H1 (cell line): ENCODE results near the gene DTD1. TPM values are rescaled to one million over a fixed set of nuclear protein-coding genes. Genes with fewer than 3 reads are reported as not detected.

Source experiments
- CTCF ChIA-PET: fragments of 300-600 bp; sonication (Branson Sonifier 250); formaldehyde crosslinking; loops from one replicate; lab custom pipeline; 2021; ENCODE audit not compliant: partially characterized antibody; lab: Charles Lee
- POLR2A ChIA-PET: fragments of 300-600 bp; sonication (Branson Sonifier 250); formaldehyde crosslinking; loops from one replicate; lab custom pipeline; 2021; ENCODE audit warnings: inconsistent platforms; ENCODE audit not compliant: partially characterized antibody; lab: Charles Lee
- DNase-seq, 2 experiments: peaks; one replicate each; pipeline versions ENCODE4 v3.0.0 to v3.0.0-alpha.2; 2010 to 2022; ENCODE audit warnings: low spot score in 2 of 2, low read depth in 1 of 2, mixed read lengths in 1 of 2
- FAIRE-seq: peaks from 2 replicates; lab custom pipeline; 2011; peaks lifted over from hg19 to GRCh38; lab: Jason Lieb, UNC
- H2AFZ ChIP-seq: 2 replicates; pipeline ENCODE4 v1.8.1; 2012; ENCODE audit warnings: low read length, inconsistent platforms
- H2AK5ac ChIP-seq: 2 replicates; pipeline ENCODE4 v1.6.1; 2013; ENCODE audit warnings: low read depth, low read length
- H2BK120ac ChIP-seq: replicated peaks from 2 replicates; pipeline ENCODE3; 2013; ENCODE audit warnings: low read depth, low read length, inconsistent platforms
- H2BK12ac ChIP-seq: 2 replicates; pipeline ENCODE4 v1.6.1; 2013; ENCODE audit warnings: low read depth, low read length
- H2BK15ac ChIP-seq: 2 replicates; pipeline ENCODE4 v1.6.1; 2013; ENCODE audit warnings: low read length
- H2BK20ac ChIP-seq: 2 replicates; pipeline ENCODE4 v1.6.1; 2013; ENCODE audit warnings: low read length
- H2BK5ac ChIP-seq: 2 replicates; pipeline ENCODE4 v1.6.1; 2013; ENCODE audit warnings: low read depth, low read length
- H3K14ac ChIP-seq: 2 replicates; pipeline ENCODE4 v1.6.1; 2013; ENCODE audit warnings: inconsistent platforms; ENCODE audit not compliant: insufficient read length
- H3K18ac ChIP-seq: 2 replicates; pipeline ENCODE4 v1.6.1; 2013; ENCODE audit warnings: low read length; ENCODE audit errors: extremely low read depth
- H3K23ac ChIP-seq: 2 replicates; pipeline ENCODE4 v1.6.1; 2013; ENCODE audit warnings: inconsistent platforms; ENCODE audit not compliant: insufficient read length
- H3K23me2 ChIP-seq: 2 replicates; pipeline ENCODE4 v1.6.1; 2013; ENCODE audit warnings: low read depth, low read length
- H3K27ac ChIP-seq: 2 replicates; pipeline ENCODE4 v1.6.1; 2011; ENCODE audit warnings: low read depth, low read length, inconsistent platforms
- H3K27me3 ChIP-seq, 4 experiments: replicated peaks in 1 of 4; 1 replicate in 1 of 4; 2 replicates in 3 of 4; pipeline versions ENCODE4 v1.6.1 to v1.8.1; 2011 to 2013; ENCODE audit warnings: low read length in 3 of 4, mild to moderate bottlenecking in 3 of 4, inconsistent platforms in 2 of 4, mixed read lengths in 2 of 4, moderate library complexity in 1 of 4; ENCODE audit not compliant: control insufficient read depth in 3 of 4, insufficient read depth in 3 of 4; ENCODE audit errors: extremely low read depth in 1 of 4
- H3K36me3 ChIP-seq, 4 experiments: 2 replicates each; pipeline versions ENCODE4 v1.6.1 to v1.8.1; 2011 to 2013; ENCODE audit warnings: mild to moderate bottlenecking in 4 of 4, low read length in 3 of 4, moderate library complexity in 2 of 4, control low read depth in 1 of 4, inconsistent platforms in 1 of 4; ENCODE audit not compliant: insufficient read depth in 4 of 4, control insufficient read depth in 2 of 4
- H3K4ac ChIP-seq: replicated peaks from 2 replicates; pipeline ENCODE3; 2013; ENCODE audit warnings: low read length, low read depth, mixed read lengths, inconsistent platforms; ENCODE audit not compliant: insufficient read length
- H3K4me1 ChIP-seq, 4 experiments: replicated peaks in 1 of 4; 1 replicate in 1 of 4; 2 replicates in 3 of 4; pipeline versions ENCODE4 v1.6.1 to v1.8.1; 2011 to 2013; ENCODE audit warnings: low read length in 3 of 4, inconsistent platforms in 2 of 4, mixed read lengths in 1 of 4; ENCODE audit not compliant: insufficient read depth in 4 of 4, control insufficient read depth in 3 of 4
- H3K4me2 ChIP-seq, 2 experiments: 2 replicates each; pipeline versions ENCODE4 v1.6.1 to v1.8.1; 2011 to 2013; ENCODE audit warnings: low read depth in 2 of 2, low read length in 2 of 2, control low read depth in 1 of 2, inconsistent platforms in 1 of 2, mild to moderate bottlenecking in 1 of 2; ENCODE audit not compliant: insufficient read depth in 1 of 2
- H3K4me3 ChIP-seq, 4 experiments: fragments of 200-600, 300-600 bp in 1 of 4; sonication (generic), shearing (Covaris generic), sonication (Bioruptor Twin) in 1 of 4; 2 replicates each; pipeline versions ENCODE4 v1.5.1 to v1.8.1; 2011 to 2016; ENCODE audit warnings: low read length in 4 of 4, low read depth in 3 of 4, control low read depth in 2 of 4, inconsistent platforms in 2 of 4, mild to moderate bottlenecking in 2 of 4, mixed read lengths in 1 of 4, moderate library complexity in 1 of 4; ENCODE audit not compliant: insufficient read depth in 2 of 4; ENCODE audit errors: extremely low read depth in 1 of 4
- H3K56ac ChIP-seq: replicated peaks from 2 replicates; pipeline ENCODE3; 2013; ENCODE audit warnings: low read depth, mild to moderate bottlenecking, mixed read lengths, low read length, inconsistent platforms; ENCODE audit not compliant: insufficient read length
- H3K79me1 ChIP-seq: 2 replicates; pipeline ENCODE4 v1.6.1; 2013; ENCODE audit warnings: low read depth, low read length, control low read depth
- H3K79me2 ChIP-seq, 2 experiments: 2 replicates each; pipeline versions ENCODE4 v1.6.1 to v1.8.1; 2012 to 2013; ENCODE audit warnings: low read length in 2 of 2, mild to moderate bottlenecking in 2 of 2, inconsistent platforms in 1 of 2; ENCODE audit not compliant: insufficient read depth in 2 of 2, control insufficient read depth in 1 of 2
- H3K9ac ChIP-seq, 4 experiments: replicated peaks in 1 of 4; 1 replicate in 1 of 4; 2 replicates in 3 of 4; pipeline versions ENCODE4 v1.6.1 to v1.8.1; 2011 to 2013; ENCODE audit warnings: low read depth in 3 of 4, low read length in 3 of 4, control low read depth in 2 of 4, mild to moderate bottlenecking in 2 of 4, moderate library complexity in 2 of 4, inconsistent platforms in 1 of 4; ENCODE audit errors: extremely low read depth in 1 of 4
- H3K9me3 ChIP-seq, 2 experiments: 2 replicates each; pipeline versions ENCODE4 v1.6.1 to v1.8.1; 2012 to 2013; ENCODE audit warnings: mild to moderate bottlenecking in 2 of 2, moderate library complexity in 2 of 2, control low read depth in 1 of 2, inconsistent platforms in 1 of 2, low read depth in 1 of 2, low read length in 1 of 2, mixed read lengths in 1 of 2; ENCODE audit not compliant: insufficient read depth in 2 of 2
- H4K20me1 ChIP-seq, 2 experiments: replicated peaks in 1 of 2; 2 replicates each; pipeline versions ENCODE3 to v1.8.1; 2011 to 2013; ENCODE audit warnings: inconsistent platforms in 2 of 2, low read length in 2 of 2, mild to moderate bottlenecking in 1 of 2; ENCODE audit not compliant: insufficient read depth in 2 of 2, control insufficient read depth in 1 of 2
- H4K5ac ChIP-seq: 2 replicates; pipeline ENCODE4 v1.6.1; 2013; ENCODE audit warnings: low read length, low read depth, mixed read lengths, inconsistent platforms; ENCODE audit not compliant: insufficient read length
- H4K8ac ChIP-seq: 2 replicates; pipeline ENCODE4 v1.8.0; 2013; ENCODE audit warnings: mild to moderate bottlenecking, moderate library complexity, low read length, inconsistent platforms; ENCODE audit not compliant: insufficient read depth; ENCODE audit errors: extremely low read depth
- H4K91ac ChIP-seq: replicated peaks from 2 replicates; pipeline ENCODE3; 2013; ENCODE audit warnings: low read length, mixed read lengths, inconsistent platforms; ENCODE audit not compliant: insufficient read length
- ATF2 ChIP-seq: IDR thresholded peaks from 2 replicates; pipeline ENCODE4 v1.6.1; 2012; ENCODE audit warnings: low read length, inconsistent platforms
- BRCA1 ChIP-seq: IDR thresholded peaks from 2 replicates; pipeline ENCODE4 v1.6.1; 2012; ENCODE audit warnings: low read depth, low read length, improper control_type of control experiment
- EP300 ChIP-seq, 2 experiments: IDR thresholded peaks; 1 replicate in 1 of 2; 2 replicates in 1 of 2; pipeline ENCODE4 v1.6.1; 2011 to 2012; ENCODE audit warnings: low read depth in 2 of 2, low read length in 2 of 2, mild to moderate bottlenecking in 2 of 2, borderline replicate concordance in 1 of 2, inconsistent platforms in 1 of 2, moderate library complexity in 1 of 2
- FOSL1 ChIP-seq: IDR thresholded peaks from 2 replicates; pipeline ENCODE4 v1.6.1; 2011; ENCODE audit warnings: mild to moderate bottlenecking, low read depth, low read length, moderate library complexity; ENCODE audit not compliant: insufficient read depth
- HDAC2 ChIP-seq, 2 experiments: fragments of 300-600 bp in 1 of 2; sonication (generic) in 1 of 2; IDR thresholded peaks; 2 replicates each; pipeline ENCODE4 v1.6.1; 2011 to 2012; ENCODE audit warnings: low read depth in 2 of 2, low read length in 2 of 2, mild to moderate bottlenecking in 2 of 2, moderate library complexity in 2 of 2, borderline replicate concordance in 1 of 2, inconsistent platforms in 1 of 2
- JUND ChIP-seq: IDR thresholded peaks from 2 replicates; pipeline ENCODE4 v1.6.1; 2011; ENCODE audit warnings: mild to moderate bottlenecking, improper control_type of control experiment, low read length
- NANOG ChIP-seq: IDR thresholded peaks from 2 replicates; pipeline ENCODE4 v1.6.1; 2011; ENCODE audit warnings: low read length, low read depth, mild to moderate bottlenecking, inconsistent platforms; ENCODE audit not compliant: insufficient read depth, poor library complexity, severe bottlenecking
- RBBP5 ChIP-seq: IDR thresholded peaks from 2 replicates; pipeline ENCODE4 v1.7.1; 2012; ENCODE audit warnings: low read depth, mild to moderate bottlenecking, inconsistent platforms, low read length, moderate library complexity, borderline replicate concordance
- SIX5 ChIP-seq: IDR thresholded peaks from 2 replicates; pipeline ENCODE4 v1.6.1; 2011; ENCODE audit warnings: mild to moderate bottlenecking, low read depth, low read length
- SUZ12 ChIP-seq: fragments of 200-600 bp; sonication (generic); IDR thresholded peaks from 2 replicates; pipeline ENCODE4 v1.6.1; 2012; ENCODE audit warnings: mild to moderate bottlenecking, inconsistent platforms, low read length, moderate library complexity, mixed read lengths
- TAF7 ChIP-seq: optimal IDR thresholded peaks from 2 replicates; pipeline ENCODE3; 2011; ENCODE audit warnings: low read depth, mild to moderate bottlenecking, inconsistent platforms, low read length, moderate library complexity, borderline replicate concordance
- YY1 ChIP-seq: IDR thresholded peaks from 2 replicates; pipeline ENCODE4 v1.6.1; 2011; ENCODE audit warnings: low read depth, mild to moderate bottlenecking, low read length
- polyA plus RNA-seq, 7 experiments: library from polyadenylated mRNA; depleted of rRNA in 3 of 7; stranded (reverse) in 5 of 7; unstranded in 2 of 7; fragments of >200 nt in 5 of 7; fragments of 200-250 nt in 2 of 7; gene quantifications; 1 replicate in 5 of 7; 2 replicates in 1 of 7; 4 replicates in 1 of 7; pipeline versions ENCODE4 v1.2.1 to v1.2.3, GENCODE V29; 2011 to 2013; ENCODE audit warnings: missing spikeins in 2 of 7, mixed read lengths in 2 of 7
- total RNA-seq: library from RNA; stranded (reverse); fragmentation: NEBNext Ultra II Directional; extraction: Animal tissue kit (Norgen Biotek cat#: 25700); gene quantifications from 2 replicates; pipeline ENCODE4 v1.2.1, GENCODE V29; 2021

DTD1 gene
- total and polyA plus RNA-seq, 2 of the 8 experiments (the other 6 are each of a cell fraction or from before 2014, with no cell fraction given): 49.7 to 66.6 TPM

DNA sequence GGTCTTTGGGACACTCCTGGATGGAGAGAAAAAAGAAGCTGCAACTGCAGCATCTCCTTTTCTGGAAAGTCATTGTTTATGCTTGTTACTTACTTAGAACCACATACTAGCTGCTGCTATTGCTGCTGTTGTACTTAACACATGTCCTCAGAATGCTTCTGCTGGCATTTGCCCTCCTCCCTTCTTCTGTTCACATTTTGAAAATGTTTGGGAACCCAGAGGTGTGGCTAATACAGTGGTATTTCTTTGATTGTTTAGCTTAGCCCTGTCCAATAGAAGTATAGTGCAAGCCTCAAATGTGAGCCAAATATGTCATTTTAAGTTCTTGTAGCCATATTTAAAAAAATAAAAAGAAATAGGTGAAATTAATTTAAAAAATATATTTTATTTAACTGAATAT is 8.4 kb downstream of the DTD1 start:
- Histone ChIP-seq H4K91ac (no peak overlapping the region), H3K9me3 (no peaks in the 10 kb centered on the region), H2BK12ac (no peak overlapping the region), H3K9ac (no peak overlapping the region), H3K4ac (no peak overlapping the region), H3K4me3 (no peak overlapping the region), H3K4me1 (peaks cover 0 to 5% (median 1%) of the 10 kb centered on the region in 4 experiments; a peak in 2 of 7 replicates), H3K18ac (no peak overlapping the region), H3K23ac (no peak overlapping the region), H3K23me2 (no peaks in the 10 kb centered on the region; the same call in 1 of the 2 replicates), H3K4me2 (no peak overlapping the region), H2BK120ac (no peak overlapping the region), H3K56ac (no peak overlapping the region), H3K79me1 (no peaks in the 10 kb centered on the region; the same call in 1 of the 2 replicates), H3K79me2 (peaks cover 0 to 19% of the 10 kb centered on the region in 2 experiments; a peak in 2 of 4 replicates), H4K5ac (no peak overlapping the region), H3K27ac (no peak overlapping the region), H3K14ac (no peak overlapping the region), H3K36me3 (peaks cover 0 to 8% (median 3%) of the 10 kb centered on the region in 4 experiments; a peak in 3 of 8 replicates), H3K27me3 (no peaks in the 10 kb centered on the region), H2BK20ac (no peak overlapping the region), H4K8ac (no peak overlapping the region), H4K20me1 (peaks cover 0 to 5% of the 10 kb centered on the region in 2 experiments), H2BK15ac (no peak overlapping the region), H2AK5ac (no peak overlapping the region), H2AFZ (no peak overlapping the region), H2BK5ac (no peak overlapping the region)
- ChIA-PET POLR2A (no interaction called here), CTCF (interaction anchor here (0.7 to 1.3 kb wide), 5 partner anchors 15 to 708 kb away, joined by 3 to 4 read pairs (median 3); no protein-coding TSS in a partner anchor)
- FAIRE-seq (no peak), DNase-seq (no peak)
- TF ChIP-seq SUZ12 (no peak), YY1 (no peak), EP300 (IDR thresholded peaks at IDR 0.05; ENCODE audit: borderline replicate concordance in 1 of 2, low read depth in 2 of 2, low read length in 2 of 2) (no peak), SIX5 (no peak), RBBP5 (no peak), NANOG (no peak), ATF2 (no peak), TAF7 (no peak), JUND (no peak), BRCA1 (no peak), FOSL1 (no peak), HDAC2 (IDR thresholded peaks at IDR 0.05; ENCODE audit: borderline replicate concordance in 1 of 2, low read depth in 2 of 2, low read length in 2 of 2) (no peak)
